NK-92 treated with Interleukin-12 subunit alpha and Interleukin-12 subunit beta, amount 100 ng/mL, for 24 hours (cell line): ENCODE measurements around the gene MIS12.

Experiments used
- DNase-seq: peaks from one replicate; lab custom pipeline; 2025; lab: John Stamatoyannopoulos, UW

Gene MIS12, protein sequence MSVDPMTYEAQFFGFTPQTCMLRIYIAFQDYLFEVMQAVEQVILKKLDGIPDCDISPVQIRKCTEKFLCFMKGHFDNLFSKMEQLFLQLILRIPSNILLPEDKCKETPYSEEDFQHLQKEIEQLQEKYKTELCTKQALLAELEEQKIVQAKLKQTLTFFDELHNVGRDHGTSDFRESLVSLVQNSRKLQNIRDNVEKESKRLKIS

GRCh38 chr17:5486206-5487124 is at the start of gene MIS12:
TSS of gene MIS12 (plus strand) at chr17:5486566. CDS start at chr17:5488863, 2,297 bp downstream.
- peak; percentile 91 for DNase-seq

- no peak for DNase-seq
These were observed 48.5 kb upstream of the MIS12 start for GRCh38 chr17:5437721-5438317.

GRCh38 chr17:5438716-5439445 is 47.5 kb upstream of the MIS12 start, which contains the start of gene C1QBP:
TSS of gene C1QBP (minus strand) at chr17:5439155. CDS start at chr17:5439073, 82 bp downstream.
- peak; percentile 63 for DNase-seq

DNA sequence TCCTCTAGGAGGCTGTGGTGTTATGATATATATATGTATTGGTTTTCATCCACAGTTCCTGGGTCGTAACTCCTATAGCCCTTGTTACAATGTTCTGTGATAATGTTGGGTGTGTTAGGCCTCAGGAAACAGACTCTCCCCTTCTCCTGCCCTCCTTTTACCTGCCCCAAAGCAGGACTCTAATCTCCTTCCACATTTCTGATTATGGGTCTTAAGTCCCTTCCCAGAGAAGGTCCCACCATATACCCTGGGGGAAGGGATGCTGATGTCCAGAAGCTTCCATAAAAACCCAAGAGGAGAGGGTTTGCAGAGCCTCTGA is 47.0 kb upstream of the MIS12 start:
- no peak for DNase-seq

DNA sequence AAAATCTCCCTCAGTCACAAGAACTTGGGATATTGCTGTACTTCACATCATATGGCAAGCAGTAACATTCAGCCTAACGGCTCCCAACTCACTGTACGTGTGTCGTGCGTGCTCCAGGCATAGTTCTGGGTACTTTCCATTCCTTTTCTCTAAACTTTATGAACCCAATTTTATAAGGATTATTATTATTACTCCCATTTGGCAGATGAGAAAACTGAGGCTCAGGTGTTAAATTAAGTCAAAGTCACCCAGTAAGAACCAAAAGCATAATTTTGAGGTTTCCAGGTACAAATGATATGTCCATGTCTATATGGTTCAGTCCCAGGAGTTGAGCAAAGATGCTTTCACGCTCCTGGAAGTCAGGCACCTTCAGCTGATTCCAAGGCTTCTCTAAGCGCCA is 42.6 kb upstream of the MIS12 start:
- no peak for DNase-seq

- DNase-seq: no peak
These were observed 42.2 kb upstream of the MIS12 start for GRCh38 chr17:5444209-5444608.

GRCh38 chr17:5446786-5447185 is 39.6 kb upstream of the MIS12 start:
- DNase-seq: no peak

GRCh38 chr17:5464717-5465507 is 21.5 kb upstream of the MIS12 start:
- DNase-seq: no peak

DNA sequence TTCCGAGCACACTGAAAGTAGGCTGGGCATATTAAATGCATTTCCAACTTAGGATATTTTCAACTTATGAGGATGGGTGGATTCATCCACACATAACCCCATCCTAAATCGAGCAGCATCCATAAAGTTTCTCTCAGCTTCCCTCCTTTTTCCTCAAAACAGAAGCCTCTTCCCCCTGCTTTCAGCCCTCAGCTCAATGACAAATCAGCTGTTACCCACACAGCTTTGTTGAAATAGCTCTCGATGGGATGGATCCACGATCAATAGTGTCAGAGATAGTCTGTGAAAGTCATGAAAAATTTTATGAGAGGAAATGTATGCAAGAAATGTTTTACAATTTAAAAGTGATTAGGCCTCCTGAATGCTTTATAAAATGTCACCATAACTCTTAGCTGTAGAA is 20.1 kb upstream of the MIS12 start:
- DNase-seq: no peak

DNA sequence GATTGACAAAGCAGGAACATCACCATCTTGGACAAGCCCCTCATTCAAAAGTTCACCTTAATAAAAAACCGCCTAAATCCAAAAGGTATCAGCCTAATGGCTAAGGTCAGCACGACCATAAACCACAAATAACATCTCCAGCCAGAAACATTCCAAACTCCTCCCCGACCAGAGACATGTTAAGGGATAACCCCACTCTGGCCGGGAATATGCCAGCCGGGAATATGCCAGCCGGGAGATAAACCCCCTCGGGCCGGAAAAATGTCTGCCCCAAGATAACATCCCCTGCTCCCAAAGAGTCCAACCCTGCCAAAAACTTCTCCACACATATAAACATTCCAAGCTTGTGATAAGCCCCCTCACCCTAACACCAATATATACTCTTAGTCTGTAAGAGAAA is 18.9 kb upstream of the MIS12 start:
- DNase-seq: no peak

DNA sequence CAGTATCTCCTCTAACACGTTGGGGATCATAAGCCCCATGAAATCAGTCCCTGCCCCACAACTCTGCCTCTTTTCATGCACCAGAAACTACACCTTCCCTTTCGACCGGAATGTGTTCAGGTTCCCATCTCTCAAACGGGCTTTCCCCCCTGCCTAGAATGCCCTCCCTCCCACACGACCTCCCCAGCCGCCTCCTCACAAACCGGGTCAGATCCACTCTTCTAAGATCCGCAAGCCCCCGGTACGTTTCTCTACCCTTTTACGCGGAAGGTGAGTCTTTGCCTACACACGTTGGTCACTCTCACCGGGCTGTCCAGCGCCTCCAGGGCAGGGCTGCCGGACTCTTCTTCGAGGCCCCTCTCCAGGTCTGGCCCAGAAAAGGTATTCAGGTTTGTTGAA is 18.3 kb upstream of the MIS12 start:
- no peak for DNase-seq

- DNase-seq: no peak
These were observed 13.9 kb upstream of the MIS12 start for GRCh38 chr17:5472511-5472910.

- no peak for DNase-seq
These were observed 12.5 kb upstream of the MIS12 start for GRCh38 chr17:5473906-5474305.

GRCh38 chr17:5478992-5479391 is 7.4 kb upstream of the MIS12 start:
- no peak for DNase-seq

GRCh38 chr17:5480962-5481361 is 5.4 kb upstream of the MIS12 start:
- no peak for DNase-seq

DNA sequence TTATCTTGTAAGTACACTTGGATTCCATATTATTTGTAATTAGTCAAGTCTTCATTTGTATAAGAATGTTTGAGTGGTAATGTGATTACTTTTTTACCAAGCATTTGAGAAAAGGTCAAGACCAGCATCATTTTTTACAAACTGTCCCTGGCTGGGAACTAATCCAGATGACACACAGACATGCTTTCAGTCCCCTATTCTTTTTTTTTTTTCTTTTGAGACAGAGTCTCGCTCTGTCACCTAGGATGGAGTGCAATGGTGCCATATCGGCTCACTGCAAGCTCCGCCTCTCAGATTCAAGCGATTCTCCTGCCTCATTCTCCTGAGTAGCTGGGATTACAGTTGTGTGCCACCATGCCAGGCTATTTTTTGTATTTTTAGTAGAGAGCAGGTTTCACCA is 4.9 kb upstream of the MIS12 start:
- DNase-seq: no peak

- no peak for DNase-seq
These were observed 828 bp upstream of the MIS12 start, which contains the start of gene DERL2 for GRCh38 chr17:5485270-5486205. TSS of gene DERL2 (minus strand) at chr17:5486178. CDS start at chr17:5486161, 17 bp downstream.

DNA sequence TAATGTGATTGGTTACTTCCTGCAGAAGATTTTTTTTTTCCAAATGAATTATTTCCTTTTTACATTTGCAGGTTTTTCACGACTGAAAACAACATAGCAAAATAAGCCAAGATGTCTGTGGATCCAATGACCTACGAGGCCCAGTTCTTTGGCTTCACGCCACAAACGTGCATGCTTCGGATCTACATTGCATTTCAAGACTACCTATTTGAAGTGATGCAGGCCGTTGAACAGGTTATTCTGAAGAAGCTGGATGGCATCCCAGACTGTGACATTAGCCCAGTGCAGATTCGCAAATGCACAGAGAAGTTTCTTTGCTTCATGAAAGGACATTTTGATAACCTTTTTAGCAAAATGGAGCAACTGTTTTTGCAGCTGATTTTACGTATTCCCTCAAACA is 2.4 kb downstream of the MIS12 start:
- no peak for DNase-seq

- no peak for DNase-seq
These were observed 6.6 kb downstream of the MIS12 start for GRCh38 chr17:5492970-5493369.

DNA sequence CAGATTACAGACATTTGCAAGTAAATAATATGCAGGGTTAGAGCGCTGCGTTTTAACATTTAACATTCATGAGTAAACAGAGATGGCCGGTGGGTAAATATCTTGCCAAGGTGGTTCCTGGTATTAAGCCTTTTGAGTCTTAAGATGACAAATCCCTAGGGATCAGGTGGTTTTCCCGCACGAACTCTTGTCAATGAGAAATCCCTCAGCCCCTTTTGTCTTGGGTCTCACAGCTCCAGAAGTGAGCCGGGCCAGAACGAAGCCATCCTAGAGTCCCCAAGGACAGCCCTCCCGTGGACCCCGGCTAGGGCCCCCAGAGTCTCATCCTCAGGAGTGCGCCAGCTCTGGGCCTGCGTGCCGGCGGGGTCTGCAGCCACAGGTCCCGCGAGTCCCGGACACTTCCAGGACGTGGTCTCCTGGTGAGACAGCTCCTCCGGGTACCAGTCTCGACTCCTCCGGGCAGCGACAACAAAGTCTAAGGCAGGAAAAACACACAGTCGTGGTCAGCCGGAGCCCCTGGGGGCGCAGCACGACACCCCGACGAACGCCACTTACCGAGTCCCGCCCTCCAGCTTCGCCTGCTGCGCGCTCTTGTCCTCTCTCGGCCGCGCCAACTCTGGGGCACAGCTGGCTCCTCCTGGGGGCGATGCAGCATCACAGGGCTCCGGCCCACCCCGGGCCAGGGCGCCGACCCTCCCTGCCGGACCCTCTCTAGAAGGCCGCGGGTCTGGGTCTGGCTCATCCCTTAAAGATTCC is 13.3 kb downstream of the MIS12 start:
- DNase-seq: no peak
